ENCODE results near the gene ST6GALNAC5.

The ST6GALNAC5 gene

DNA sequence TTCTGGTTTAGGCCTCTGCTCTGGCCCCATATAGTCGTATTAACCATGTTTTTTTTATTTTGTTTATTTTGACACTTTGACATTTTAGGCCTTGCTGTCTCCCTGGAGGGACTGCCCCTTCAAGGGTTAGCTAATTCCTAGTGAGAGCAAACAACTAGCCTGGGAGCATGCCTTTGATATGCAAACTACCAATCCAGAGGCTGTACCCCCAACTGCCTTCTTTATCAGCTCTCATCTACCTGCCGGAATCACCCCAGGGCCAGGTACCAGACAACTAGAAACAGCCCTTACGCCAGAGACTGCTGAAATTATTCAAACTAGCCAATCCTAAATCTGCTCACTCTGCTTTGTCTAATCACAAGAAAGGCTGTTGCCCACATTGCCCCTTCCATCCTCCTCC is 13.0 kb upstream of the ST6GALNAC5 start:
- TF ChIP-seq, protein P1, sequence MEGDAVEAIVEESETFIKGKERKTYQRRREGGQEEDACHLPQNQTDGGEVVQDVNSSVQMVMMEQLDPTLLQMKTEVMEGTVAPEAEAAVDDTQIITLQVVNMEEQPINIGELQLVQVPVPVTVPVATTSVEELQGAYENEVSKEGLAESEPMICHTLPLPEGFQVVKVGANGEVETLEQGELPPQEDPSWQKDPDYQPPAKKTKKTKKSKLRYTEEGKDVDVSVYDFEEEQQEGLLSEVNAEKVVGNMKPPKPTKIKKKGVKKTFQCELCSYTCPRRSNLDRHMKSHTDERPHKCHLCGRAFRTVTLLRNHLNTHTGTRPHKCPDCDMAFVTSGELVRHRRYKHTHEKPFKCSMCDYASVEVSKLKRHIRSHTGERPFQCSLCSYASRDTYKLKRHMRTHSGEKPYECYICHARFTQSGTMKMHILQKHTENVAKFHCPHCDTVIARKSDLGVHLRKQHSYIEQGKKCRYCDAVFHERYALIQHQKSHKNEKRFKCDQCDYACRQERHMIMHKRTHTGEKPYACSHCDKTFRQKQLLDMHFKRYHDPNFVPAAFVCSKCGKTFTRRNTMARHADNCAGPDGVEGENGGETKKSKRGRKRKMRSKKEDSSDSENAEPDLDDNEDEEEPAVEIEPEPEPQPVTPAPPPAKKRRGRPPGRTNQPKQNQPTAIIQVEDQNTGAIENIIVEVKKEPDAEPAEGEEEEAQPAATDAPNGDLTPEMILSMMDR (IDR thresholded peaks at IDR 0.05; ENCODE audit: low read depth, low read length): no peak
- no peak for DNase-seq (ENCODE audit: extremely low read depth, low read depth)

DNA sequence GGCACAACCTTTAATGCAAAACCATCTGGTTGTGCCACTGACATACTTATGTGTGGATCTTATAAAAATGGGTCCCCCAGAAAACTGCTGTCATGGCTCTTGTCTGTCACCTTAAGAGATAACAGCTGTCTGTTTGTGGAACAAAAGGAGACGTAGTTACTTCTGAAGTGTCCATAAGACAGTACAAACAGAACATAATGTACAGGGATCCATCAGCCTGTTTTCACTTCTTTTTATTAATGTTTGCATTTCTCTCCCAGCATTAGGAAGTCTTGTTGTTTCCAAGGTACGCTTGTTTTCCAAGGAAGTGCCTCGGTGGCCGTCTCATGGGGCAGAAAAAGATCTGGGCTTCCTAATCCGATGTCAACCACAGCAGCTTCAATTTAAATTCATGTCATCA is 11.2 kb upstream of the ST6GALNAC5 start:
- no peak for DNase-seq (ENCODE audit: extremely low read depth, low read depth)
- TF ChIP-seq, protein P1 (IDR thresholded peaks at IDR 0.05; ENCODE audit: low read depth, low read length): no peak

- DNase-seq (ENCODE audit: extremely low read depth, low read depth): no peak
- TF ChIP-seq, protein P1 (IDR thresholded peaks at IDR 0.05; ENCODE audit: low read depth, low read length): no peak
Measured at GRCh38 chr1:76857138-76857537, 10.1 kb upstream of the ST6GALNAC5 start.

DNA sequence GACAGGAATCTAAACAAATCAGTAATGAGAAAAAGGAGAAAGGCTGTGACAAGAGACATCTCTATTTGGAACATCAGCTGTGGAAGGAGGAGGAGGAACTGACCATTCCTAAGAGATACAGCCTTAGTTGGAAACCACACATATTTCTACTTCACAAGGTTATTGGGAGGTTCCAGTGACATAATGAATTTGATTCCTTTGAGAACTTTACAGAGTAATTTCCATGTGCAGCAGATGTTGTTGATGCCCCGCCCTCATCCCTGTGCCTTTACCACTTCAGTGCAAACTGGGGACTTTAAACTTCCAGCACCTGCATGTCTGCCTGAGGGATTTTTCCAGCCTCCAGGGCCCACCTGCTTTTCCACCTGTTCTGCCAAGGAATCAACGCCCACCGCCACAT is 9.3 kb upstream of the ST6GALNAC5 start:
- DNase-seq (ENCODE audit: extremely low read depth, low read depth): no peak
- TF ChIP-seq, protein P1 (IDR thresholded peaks at IDR 0.05; ENCODE audit: low read depth, low read length): no peak

DNA sequence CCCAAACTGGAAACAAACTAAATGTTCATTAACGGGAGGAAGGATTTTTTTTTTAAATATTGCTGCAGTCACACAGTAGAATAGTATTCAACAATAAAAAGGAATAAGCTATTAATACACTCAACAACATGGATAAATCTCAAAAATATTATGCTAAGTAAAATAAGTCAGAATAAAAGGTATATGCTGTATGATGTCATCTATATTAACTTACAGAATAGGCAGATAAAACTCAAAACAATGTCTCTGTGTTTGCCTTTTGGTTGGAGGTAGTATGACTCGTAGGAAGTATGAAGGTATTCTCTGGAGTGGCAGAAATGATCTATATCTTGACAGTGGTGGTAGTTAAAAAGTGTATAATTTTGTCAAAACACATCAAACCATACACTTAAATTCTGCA is 6.1 kb upstream of the ST6GALNAC5 start:
- TF ChIP-seq, protein P1 (IDR thresholded peaks at IDR 0.05; ENCODE audit: low read depth, low read length): no peak
- no peak for DNase-seq (ENCODE audit: extremely low read depth, low read depth)

- no peak for DNase-seq (ENCODE audit: extremely low read depth, low read depth)
- TF ChIP-seq, protein P1 (IDR thresholded peaks at IDR 0.05; ENCODE audit: low read depth, low read length): no peak
Measured at GRCh38 chr1:76862447-76862846, 4.8 kb upstream of the ST6GALNAC5 start.

GRCh38 chr1:76864383-76864782 is 2.9 kb upstream of the ST6GALNAC5 start:
- TF ChIP-seq, protein P1 (IDR thresholded peaks at IDR 0.05; ENCODE audit: low read depth, low read length): no peak
- no peak for DNase-seq (ENCODE audit: extremely low read depth, low read depth)

Data from AG09319 (cell line).